ENCODE measurements around the gene CLRN3.

DNA sequence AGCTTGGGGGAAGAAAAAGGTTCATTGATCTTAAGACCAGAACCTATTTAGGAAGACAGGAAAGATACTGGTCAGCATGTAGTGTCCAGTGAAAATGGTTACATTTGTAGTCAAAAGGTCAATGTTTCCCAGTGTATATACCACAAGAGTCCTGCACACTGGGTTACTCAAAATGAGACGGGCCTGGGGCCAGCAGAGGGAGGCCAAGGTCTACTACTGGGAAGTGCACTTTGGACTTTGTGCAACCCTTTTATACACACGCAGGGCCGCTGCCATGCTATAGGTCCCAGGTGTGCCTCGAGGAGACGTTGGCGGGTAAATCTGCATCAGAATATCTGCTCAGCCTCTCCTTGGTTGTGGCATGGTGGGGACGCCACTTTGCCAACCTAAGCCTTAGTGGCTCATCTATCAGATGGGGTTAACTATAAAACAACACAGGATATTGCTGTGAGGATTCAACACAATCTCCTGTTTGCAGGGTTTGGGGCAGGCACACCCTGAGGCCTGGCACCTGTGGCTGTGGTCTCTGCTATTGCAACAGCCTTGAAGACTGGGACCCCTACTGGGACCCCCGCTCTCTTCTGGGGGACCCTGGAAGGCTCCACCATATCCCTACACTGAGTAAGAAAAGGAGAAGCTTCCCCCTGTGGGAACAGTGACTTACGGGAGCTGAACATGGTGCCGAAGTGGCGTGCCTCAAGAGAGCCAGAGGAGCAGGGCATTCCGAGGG, 19.7 kb downstream of the CLRN3 start:
- TF ChIP-seq TAF1 (IDR thresholded peaks at IDR 0.05; ENCODE audit: borderline replicate concordance, low read depth, low read length) (no peak), POLR2A (IDR thresholded peaks at IDR 0.05; ENCODE audit: low read depth, low read length) (no peak), POLR2AphosphoS5 (IDR thresholded peaks at IDR 0.05; ENCODE audit: low read depth, low read length) (no peak)
